Spinal cord (tissue), 10 donors: Measurements from ENCODE around the gene NT5C1A. TPM values are rescaled to one million over a fixed set of nuclear protein-coding genes. Genes with fewer than 3 reads are reported as not detected.
A peak's percentile ranks its signal among the peaks of the same experiment; 100 is the strongest.

Experiments used
- DNase-seq, 6 donors: peaks; one replicate each; pipeline versions ENCODE4 v3.0.0 to v3.0.0-alpha.2; 2013 to 2015; ENCODE audit warnings: low spot score in 6 of 6, low read depth in 4 of 6
- H3K27ac ChIP-seq: one replicate; pipeline ENCODE4 v1.5.1; 2013; ENCODE audit warnings: low read depth, low read length, control low read depth
- H3K27me3 ChIP-seq: one replicate; pipeline ENCODE4 v1.6.1; 2013; ENCODE audit warnings: low read length; ENCODE audit not compliant: control insufficient read depth, insufficient read depth
- H3K36me3 ChIP-seq: one replicate; pipeline ENCODE4 v1.6.1; 2013; ENCODE audit warnings: low read length; ENCODE audit not compliant: control insufficient read depth, insufficient read depth
- H3K4me1 ChIP-seq: one replicate; pipeline ENCODE4 v1.6.1; 2013; ENCODE audit warnings: low read length; ENCODE audit not compliant: control insufficient read depth, insufficient read depth
- H3K4me3 ChIP-seq: one replicate; pipeline ENCODE4 v1.5.1; 2013; ENCODE audit warnings: low read depth, low read length, control low read depth
- H3K9me3 ChIP-seq: one replicate; pipeline ENCODE4 v1.6.1; 2013; ENCODE audit warnings: low read length; ENCODE audit not compliant: control insufficient read depth, insufficient read depth
- WGBS: methylation state at CpG from one replicate; pipeline ENCODE4 v1.1.5; 2013; ENCODE audit warnings: missing lambda C conversion rate; ENCODE audit not compliant: insufficient coverage; 5-methylcytosine and 5-hydroxymethylcytosine counted together
- polyA plus RNA-seq, 2 donors: library from polyadenylated mRNA; unstranded; fragments of 120-200 nt; gene quantifications; one replicate each; pipeline ENCODE4 v1.2.1, GENCODE V29; 2013; ENCODE audit not compliant: insufficient read length in 2 of 2
- total RNA-seq, 2 donors: library from RNA; depleted of rRNA in 1 of 2; stranded (reverse); fragments of 120-200 nt in 1 of 2; fragments of >200 nt in 1 of 2; gene quantifications; one replicate each; pipeline versions ENCODE4 v1.2.3 to v1.2.4, GENCODE V29; 2013 to 2014
- donor health status: healthy.

NT5C1A gene
- total and polyA plus RNA-seq, 4 donors, result 1.5 to 5.4 (median 2.8) TPM

- H3K27ac ChIP-seq, result no peak overlapping the region
- no peak for DNase-seq
- H3K9me3 ChIP-seq, result no peaks in the 10 kb centered on the region
- H3K36me3 ChIP-seq, result peaks cover 4% of the 10 kb centered on the region
- H3K4me3 ChIP-seq, result no peak overlapping the region
- no peaks in the 10 kb centered on the region for H3K27me3 ChIP-seq
- 100% methylated on average over 1 of the region's 2 CpGs for WGBS
- peaks cover 26% of the 10 kb centered on the region for H3K4me1 ChIP-seq
Measured at GRCh38 chr1:39656391-39656790, 15.5 kb downstream of the NT5C1A start.

DNA sequence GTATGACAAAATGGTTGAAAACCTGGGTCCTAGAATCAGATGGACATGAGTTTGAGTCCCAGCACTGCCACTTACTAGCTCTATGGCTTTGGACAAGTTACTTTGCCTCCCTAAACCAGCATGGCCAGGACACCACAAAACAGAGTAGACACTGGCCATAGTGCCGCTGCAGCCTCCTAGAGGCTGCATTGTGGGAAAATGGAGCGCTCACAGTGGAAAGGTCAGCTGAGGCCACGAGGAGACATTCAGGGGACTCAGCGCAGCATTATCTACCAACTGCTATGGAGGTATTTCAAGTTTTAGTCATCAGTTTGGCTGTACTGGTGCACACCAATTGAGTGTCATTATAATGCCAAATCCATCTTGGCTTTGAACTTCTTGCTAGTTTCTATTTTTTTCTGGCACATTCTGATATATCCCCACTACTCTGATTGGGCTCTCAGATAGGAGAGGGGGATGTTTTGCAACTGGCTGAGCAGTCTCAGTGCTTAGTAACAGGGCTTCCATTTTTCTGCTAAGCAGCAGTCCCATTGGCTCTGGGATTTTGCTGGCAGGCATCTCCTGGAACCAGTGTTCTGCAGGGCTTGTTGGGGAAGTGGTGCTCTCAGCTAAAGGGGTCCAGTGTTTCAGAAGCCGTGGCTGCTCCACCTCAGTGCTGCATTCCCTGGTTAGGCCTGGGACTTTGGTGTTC, 16.2 kb downstream of the NT5C1A start:
- H3K36me3 ChIP-seq, result no peaks in the 10 kb centered on the region
- no peaks in the 10 kb centered on the region for H3K9me3 ChIP-seq
- H3K27ac ChIP-seq, result no peak overlapping the region
- H3K27me3 ChIP-seq, result no peaks in the 10 kb centered on the region
- peaks cover 26% of the 10 kb centered on the region for H3K4me1 ChIP-seq
- peak in 1 of 6 donors; percentile 49 for DNase-seq
- WGBS, result 86% methylated on average over 5 of the region's 5 CpGs
- no peak overlapping the region for H3K4me3 ChIP-seq

- Histone ChIP-seq H3K4me1 (peaks cover 26% of the 10 kb centered on the region), H3K9me3 (no peaks in the 10 kb centered on the region), H3K27ac (no peak overlapping the region), H3K36me3 (no peaks in the 10 kb centered on the region), H3K4me3 (no peak overlapping the region), H3K27me3 (no peaks in the 10 kb centered on the region)
- no peak for DNase-seq
- 69% methylated on average over 7 of the region's 7 CpGs for WGBS
Measured at GRCh38 chr1:39654291-39654690, 17.6 kb downstream of the NT5C1A start.

- DNase-seq, result peak; percentile 69 to 96 (median 76)
- 1% methylated on average over 6 of the region's 8 CpGs for WGBS
- Histone ChIP-seq H3K4me1 (peaks cover 22% of the 10 kb centered on the region), H3K9me3 (no peaks in the 10 kb centered on the region), H3K4me3 (no peak overlapping the region), H3K27ac (no peak overlapping the region), H3K36me3 (no peaks in the 10 kb centered on the region), H3K27me3 (no peaks in the 10 kb centered on the region)
Measured at GRCh38 chr1:39653546-39654031, 18.3 kb downstream of the NT5C1A start.

DNA sequence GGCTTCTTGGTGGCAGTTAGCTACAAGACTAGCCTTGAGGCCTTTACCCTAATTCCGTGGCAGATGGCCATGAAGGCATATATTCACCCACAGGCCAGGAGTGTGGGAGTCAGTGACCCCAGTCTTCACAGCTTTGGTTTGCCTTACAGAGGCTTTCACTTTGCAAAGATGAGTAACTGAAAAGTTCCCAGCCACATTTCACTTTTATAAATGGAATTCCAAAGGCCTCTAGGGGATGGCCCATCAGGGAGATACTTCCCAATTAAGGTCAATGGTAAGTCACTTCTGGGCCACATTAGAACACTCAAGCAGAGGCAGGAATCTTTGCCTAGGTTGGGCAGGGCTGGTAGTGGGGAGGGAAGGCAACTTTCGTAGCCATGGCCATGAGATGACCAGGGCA, 19.4 kb downstream of the NT5C1A start:
- H3K36me3 ChIP-seq, result no peaks in the 10 kb centered on the region
- WGBS, result 100% methylated on average over 2 of the region's 2 CpGs
- no peaks in the 10 kb centered on the region for H3K27me3 ChIP-seq
- H3K9me3 ChIP-seq, result no peaks in the 10 kb centered on the region
- DNase-seq, result no peak
- no peak overlapping the region for H3K4me3 ChIP-seq
- H3K27ac ChIP-seq, result no peak overlapping the region
- peaks cover 16% of the 10 kb centered on the region for H3K4me1 ChIP-seq

DNA sequence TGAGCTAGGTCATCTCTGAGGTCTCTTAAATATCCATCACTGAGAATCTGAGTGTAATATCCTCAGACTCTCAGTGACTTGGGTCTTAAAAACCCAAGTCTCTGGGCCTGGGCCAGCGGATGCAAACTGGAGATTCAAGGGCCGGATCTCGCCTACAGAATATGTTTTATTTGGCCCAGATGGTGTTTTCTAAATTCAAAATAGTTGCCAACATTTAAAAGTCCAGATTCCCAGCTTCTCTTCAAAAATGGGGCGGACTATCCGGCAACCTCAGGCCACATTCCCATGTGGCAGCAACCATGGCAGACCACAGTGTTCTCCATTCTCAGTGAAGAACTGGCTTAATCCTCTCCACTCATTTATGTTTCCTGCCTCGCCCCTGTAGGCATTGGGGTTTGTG, 19.8 kb downstream of the NT5C1A start:
- DNase-seq, result peak in 1 of 6 donors; percentile 21
- H3K4me1 ChIP-seq, result peaks cover 16% of the 10 kb centered on the region

GRCh38 chr1:39650431-39650830, 21.5 kb downstream of the NT5C1A start:
- DNase-seq, result no peak
- no peak overlapping the region for H3K4me3 ChIP-seq
- H3K36me3 ChIP-seq, result no peaks in the 10 kb centered on the region
- no peaks in the 10 kb centered on the region for H3K27me3 ChIP-seq
- WGBS, result no CpG with 5 or more reads among the region's 1 CpG
- peaks cover 21% of the 10 kb centered on the region for H3K4me1 ChIP-seq
- H3K27ac ChIP-seq, result no peak overlapping the region
- H3K9me3 ChIP-seq, result no peaks in the 10 kb centered on the region

More for the DNA sequence above, 19.8 kb downstream of the NT5C1A start:
- Histone ChIP-seq H3K36me3 (no peaks in the 10 kb centered on the region), H3K27ac (no peak overlapping the region), H3K4me3 (no peak overlapping the region), H3K9me3 (no peaks in the 10 kb centered on the region), H3K27me3 (no peaks in the 10 kb centered on the region)
- 94% methylated on average over 3 of the region's 6 CpGs for WGBS

DNA sequence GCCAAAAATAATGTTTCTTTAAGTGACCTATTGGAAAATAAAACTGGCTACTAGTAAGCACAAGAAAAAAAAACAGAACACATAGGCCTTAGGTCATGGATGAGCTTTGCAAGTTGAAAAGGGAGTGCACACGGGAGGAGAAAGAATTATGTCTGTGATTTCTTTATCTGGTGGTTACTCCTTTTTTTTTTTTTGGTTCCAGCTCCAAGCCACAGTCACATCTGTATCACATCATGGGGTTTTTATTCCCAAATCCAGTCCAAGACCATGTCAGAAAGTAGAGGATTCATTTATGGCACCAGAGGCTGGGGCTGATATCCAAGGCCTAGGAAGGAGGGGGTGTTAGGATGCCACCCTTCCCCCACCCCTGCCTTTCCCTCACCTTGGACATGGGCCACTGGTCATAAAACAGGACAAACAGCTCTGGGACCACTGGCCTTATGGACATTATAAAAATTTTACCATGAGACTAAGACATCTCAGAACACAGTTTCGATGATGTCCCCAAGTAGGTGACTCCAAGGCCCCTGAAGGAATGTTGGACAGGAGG, 22.2 kb downstream of the NT5C1A start:
- Histone ChIP-seq H3K9me3 (no peaks in the 10 kb centered on the region), H3K27ac (no peak overlapping the region), H3K27me3 (no peaks in the 10 kb centered on the region), H3K4me3 (no peak overlapping the region), H3K4me1 (peaks cover 20% of the 10 kb centered on the region), H3K36me3 (no peaks in the 10 kb centered on the region)
- no CpG with 5 or more reads among the region's 2 CpGs for WGBS
- DNase-seq, result no peak

DNA sequence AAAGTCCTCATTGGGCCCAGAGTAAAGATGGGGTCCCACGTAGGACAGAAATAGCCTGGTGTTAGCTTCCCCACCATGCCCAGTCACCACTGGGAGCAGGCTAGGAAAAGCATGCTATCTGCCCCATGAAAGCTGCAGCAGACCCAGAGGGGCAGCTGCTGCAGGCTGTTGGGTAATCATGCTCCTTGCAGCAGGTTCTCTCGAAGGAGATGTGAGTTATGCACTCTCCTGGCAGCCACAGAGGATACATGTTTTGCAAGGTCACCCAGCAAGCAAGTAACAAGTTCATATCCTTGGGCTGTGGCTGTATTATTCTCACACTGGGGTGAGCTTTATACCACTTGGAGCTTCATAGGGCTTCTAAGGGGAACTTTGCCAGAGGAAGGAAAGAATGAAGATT, 23.4 kb downstream of the NT5C1A start:
- 60% methylated on average over 2 of the region's 2 CpGs for WGBS
- no peak overlapping the region for H3K27ac ChIP-seq
- H3K36me3 ChIP-seq, result no peaks in the 10 kb centered on the region
- H3K4me3 ChIP-seq, result no peak overlapping the region
- no peak for DNase-seq
- H3K27me3 ChIP-seq, result no peaks in the 10 kb centered on the region
- H3K9me3 ChIP-seq, result no peaks in the 10 kb centered on the region
- H3K4me1 ChIP-seq, result peaks cover 13% of the 10 kb centered on the region

DNA sequence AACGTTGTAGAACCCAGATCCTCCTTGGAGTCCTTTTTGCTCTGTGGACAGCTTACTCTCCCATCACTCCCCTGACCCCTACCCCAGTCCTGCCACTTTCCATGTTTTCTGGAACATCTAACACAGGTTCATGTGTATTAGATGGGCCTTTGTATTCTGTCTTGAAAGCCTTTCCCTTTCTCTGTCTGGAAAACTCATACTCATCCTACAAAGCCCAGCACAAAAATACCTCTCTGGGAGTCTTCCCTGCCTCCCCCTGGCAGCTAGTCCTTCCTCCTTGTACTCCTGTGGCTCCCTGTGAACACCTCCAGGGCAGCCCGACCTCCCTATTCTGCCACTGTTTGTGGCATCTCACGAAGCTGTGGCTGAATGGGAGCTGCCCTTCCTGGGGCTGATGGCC, 24.7 kb downstream of the NT5C1A start:
- Histone ChIP-seq H3K36me3 (no peaks in the 10 kb centered on the region), H3K27ac (no peak overlapping the region), H3K27me3 (no peaks in the 10 kb centered on the region), H3K9me3 (no peaks in the 10 kb centered on the region), H3K4me3 (no peak overlapping the region), H3K4me1 (peaks cover 16% of the 10 kb centered on the region)
- no peak for DNase-seq
- WGBS, result 91% methylated on average over 3 of the region's 3 CpGs
